ENCODE results near the gene ASIC2. TPM values are rescaled to one million over a fixed set of nuclear protein-coding genes. Genes with fewer than 3 reads are reported as not detected.

ASIC2 gene
- total RNA-seq, 1 donor from 2014 or later, result not detected

DNA sequence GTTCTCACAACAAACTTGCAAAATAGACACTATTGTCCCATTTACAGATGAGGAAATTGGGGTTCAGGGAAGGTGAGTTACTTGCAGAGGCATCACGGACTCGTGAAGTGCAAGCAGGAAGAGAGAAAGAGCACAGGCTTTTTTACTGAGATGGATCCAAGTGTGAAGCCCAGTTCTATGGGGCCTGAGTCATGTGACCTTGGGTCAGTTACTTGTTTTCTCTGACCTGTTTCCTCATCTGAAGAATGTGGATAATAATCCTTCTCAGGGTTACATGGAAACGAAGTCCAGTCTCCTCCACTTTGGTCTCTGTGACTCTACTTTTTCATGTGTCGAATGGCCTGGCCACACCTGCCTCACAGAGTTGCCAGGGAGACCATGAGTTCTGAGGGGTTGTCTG is 167.0 kb downstream of the ASIC2 start:
- DNase-seq (ENCODE audit: extremely low spot score in 2 of 2), result no peak
- Histone ChIP-seq H3K4me1 (no peaks in the 10 kb centered on the region), H3K9me3 (no peaks in the 10 kb centered on the region), H3K36me3 (no peaks in the 10 kb centered on the region), H3K27ac (no peak overlapping the region), H3K4me3 (no peak overlapping the region), H3K27me3 (no peaks in the 10 kb centered on the region)
- intact Hi-C loops (cut with DNase I), result no loop called here
- TF ChIP-seq, protein P1, sequence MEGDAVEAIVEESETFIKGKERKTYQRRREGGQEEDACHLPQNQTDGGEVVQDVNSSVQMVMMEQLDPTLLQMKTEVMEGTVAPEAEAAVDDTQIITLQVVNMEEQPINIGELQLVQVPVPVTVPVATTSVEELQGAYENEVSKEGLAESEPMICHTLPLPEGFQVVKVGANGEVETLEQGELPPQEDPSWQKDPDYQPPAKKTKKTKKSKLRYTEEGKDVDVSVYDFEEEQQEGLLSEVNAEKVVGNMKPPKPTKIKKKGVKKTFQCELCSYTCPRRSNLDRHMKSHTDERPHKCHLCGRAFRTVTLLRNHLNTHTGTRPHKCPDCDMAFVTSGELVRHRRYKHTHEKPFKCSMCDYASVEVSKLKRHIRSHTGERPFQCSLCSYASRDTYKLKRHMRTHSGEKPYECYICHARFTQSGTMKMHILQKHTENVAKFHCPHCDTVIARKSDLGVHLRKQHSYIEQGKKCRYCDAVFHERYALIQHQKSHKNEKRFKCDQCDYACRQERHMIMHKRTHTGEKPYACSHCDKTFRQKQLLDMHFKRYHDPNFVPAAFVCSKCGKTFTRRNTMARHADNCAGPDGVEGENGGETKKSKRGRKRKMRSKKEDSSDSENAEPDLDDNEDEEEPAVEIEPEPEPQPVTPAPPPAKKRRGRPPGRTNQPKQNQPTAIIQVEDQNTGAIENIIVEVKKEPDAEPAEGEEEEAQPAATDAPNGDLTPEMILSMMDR (IDR thresholded peaks at IDR 0.05), result no peak

DNA sequence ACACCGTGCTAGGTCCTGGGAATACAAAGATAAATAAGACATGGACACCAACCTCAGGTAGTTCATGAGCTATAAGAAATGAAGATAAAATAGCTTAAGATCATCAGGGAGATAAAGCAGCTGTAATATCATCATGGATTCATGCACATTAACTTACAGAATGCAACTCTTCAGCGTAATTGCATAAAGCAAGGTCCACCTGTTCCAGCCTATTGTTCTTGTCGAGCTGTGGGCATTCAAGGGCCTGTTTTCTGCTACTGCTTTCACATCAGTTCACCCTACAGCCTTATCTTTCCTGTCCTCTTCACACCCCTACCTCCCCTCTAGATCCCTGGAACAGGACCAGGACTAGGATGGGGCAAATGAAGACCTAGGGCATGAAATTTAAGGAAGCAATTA is 167.5 kb downstream of the ASIC2 start:
- no peak overlapping the region for H3K27ac ChIP-seq
- H3K36me3 ChIP-seq, result no peaks in the 10 kb centered on the region
- intact Hi-C loops (cut with DNase I), result no loop called here
- no peaks in the 10 kb centered on the region for H3K27me3 ChIP-seq
- TF ChIP-seq POLR2A (IDR thresholded peaks at IDR 0.05), result no peak
- TF ChIP-seq POLR2AphosphoS5 (IDR thresholded peaks at IDR 0.05; ENCODE audit: insufficient read depth in 1 of 2, low read depth in 1 of 2), result no peak
- TF ChIP-seq, protein P1 (IDR thresholded peaks at IDR 0.05), result no peak
- no peaks in the 10 kb centered on the region for H3K4me1 ChIP-seq
- DNase-seq (ENCODE audit: extremely low spot score in 2 of 2), result no peak
- H3K4me3 ChIP-seq, result no peak overlapping the region
- H3K9me3 ChIP-seq, result no peaks in the 10 kb centered on the region

DNA sequence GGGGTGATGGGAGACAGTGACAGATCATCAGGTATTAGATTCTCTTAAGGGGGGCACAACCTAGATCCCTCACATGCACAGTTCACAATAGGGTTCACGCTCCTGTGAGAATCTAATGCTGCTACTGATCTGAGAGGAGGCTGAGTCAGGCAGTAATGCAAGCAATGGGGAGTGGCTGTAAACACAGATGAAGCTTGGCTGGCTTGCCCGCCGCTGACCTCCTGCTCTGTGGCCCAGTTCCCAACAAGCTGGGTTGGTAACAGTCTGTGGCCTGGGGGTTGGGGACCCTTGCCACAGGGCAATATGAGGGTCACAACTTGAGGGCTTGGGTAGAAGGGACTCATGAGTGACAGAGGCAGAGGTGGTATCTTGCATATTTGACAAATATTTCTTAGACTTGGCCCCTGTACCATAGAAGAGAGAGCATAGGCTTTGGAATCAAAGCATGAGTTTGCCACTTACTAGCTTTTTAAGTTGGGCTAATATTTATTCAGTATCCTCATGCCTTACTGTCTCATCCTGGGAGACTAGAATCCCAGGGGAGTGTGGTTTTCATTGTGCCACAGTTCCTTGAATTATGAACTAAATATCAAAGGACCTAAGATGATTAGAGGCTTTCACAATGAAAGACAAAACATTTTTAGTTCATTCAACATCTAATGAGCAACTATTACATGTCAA is 168.1 kb downstream of the ASIC2 start:
- intact Hi-C loops (cut with DNase I), result no loop called here

DNA sequence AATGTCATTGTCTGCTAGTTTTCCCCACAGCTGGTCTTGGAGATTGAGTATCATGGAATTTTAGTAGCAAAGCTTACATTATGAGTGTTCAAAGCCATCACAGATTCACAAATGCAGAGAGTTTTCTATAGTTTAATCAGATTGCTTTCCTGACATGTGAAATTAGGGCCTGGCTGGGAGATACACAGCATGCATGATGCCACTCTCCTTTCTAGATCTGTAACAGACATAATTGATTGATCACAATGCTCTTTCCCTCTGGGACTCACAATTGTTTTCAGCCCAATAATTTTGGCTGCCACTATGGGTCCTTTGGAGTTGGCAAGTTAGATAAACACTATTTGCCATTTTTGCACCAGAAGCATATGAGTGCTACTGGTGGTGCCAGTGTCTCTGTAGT is 168.9 kb downstream of the ASIC2 start:
- Histone ChIP-seq H3K27ac (no peak overlapping the region), H3K9me3 (no peaks in the 10 kb centered on the region), H3K36me3 (no peaks in the 10 kb centered on the region), H3K4me1 (no peaks in the 10 kb centered on the region), H3K27me3 (no peaks in the 10 kb centered on the region), H3K4me3 (no peak overlapping the region)
- DNase-seq (ENCODE audit: extremely low spot score in 2 of 2), result no peak
- TF ChIP-seq POLR2AphosphoS5 (IDR thresholded peaks at IDR 0.05; ENCODE audit: insufficient read depth in 1 of 2, low read depth in 1 of 2), result no peak
- TF ChIP-seq, protein P1 (IDR thresholded peaks at IDR 0.05), result no peak
- TF ChIP-seq POLR2A (IDR thresholded peaks at IDR 0.05), result no peak
- intact Hi-C loops (cut with DNase I), result no loop called here

More for the DNA sequence above, 168.1 kb downstream of the ASIC2 start:
- Histone ChIP-seq H3K36me3 (no peaks in the 10 kb centered on the region), H3K27ac (no peak overlapping the region), H3K4me1 (no peaks in the 10 kb centered on the region), H3K4me3 (no peak overlapping the region), H3K27me3 (no peaks in the 10 kb centered on the region), H3K9me3 (no peaks in the 10 kb centered on the region)
- TF ChIP-seq, protein P1 (IDR thresholded peaks at IDR 0.05), result no peak
- no peak for TF ChIP-seq POLR2A (IDR thresholded peaks at IDR 0.05)
- TF ChIP-seq POLR2AphosphoS5 (IDR thresholded peaks at IDR 0.05; ENCODE audit: insufficient read depth in 1 of 2, low read depth in 1 of 2), result no peak
- DNase-seq (ENCODE audit: extremely low spot score in 2 of 2), result no peak

DNA sequence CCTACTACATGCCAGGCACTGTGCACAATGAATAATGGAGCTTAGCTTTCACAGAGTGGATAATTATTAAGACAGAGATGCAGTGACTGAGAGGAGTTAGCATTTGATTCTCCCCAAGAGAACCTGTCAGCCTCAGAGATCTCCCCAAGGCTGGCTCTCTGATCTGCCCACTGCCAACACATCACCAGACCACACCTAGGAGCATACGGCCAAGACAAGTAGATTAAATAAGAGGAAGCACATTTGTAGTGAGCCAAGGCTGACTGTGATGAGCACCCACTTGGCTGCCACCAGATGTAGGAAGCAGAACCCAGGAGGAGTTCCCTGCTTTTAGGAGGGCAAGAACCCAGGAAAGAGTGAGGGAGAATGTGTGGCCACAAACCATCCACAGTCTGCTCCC is 171.3 kb downstream of the ASIC2 start:
- Histone ChIP-seq H3K36me3 (no peaks in the 10 kb centered on the region), H3K9me3 (no peaks in the 10 kb centered on the region), H3K4me1 (no peaks in the 10 kb centered on the region), H3K4me3 (no peak overlapping the region), H3K27ac (no peak overlapping the region), H3K27me3 (no peaks in the 10 kb centered on the region)
- DNase-seq (ENCODE audit: extremely low spot score in 2 of 2), result no peak
- TF ChIP-seq POLR2AphosphoS5 (IDR thresholded peaks at IDR 0.05; ENCODE audit: insufficient read depth in 1 of 2, low read depth in 1 of 2) (no peak), POLR2A (IDR thresholded peaks at IDR 0.05) (no peak)
- TF ChIP-seq, protein P1 (IDR thresholded peaks at IDR 0.05), result no peak
- intact Hi-C loops (cut with DNase I), result no loop called here

Data from vagina (tissue), 2 donors.